Erythroblast (primary cell): ENCODE measurements around the gene CEMIP.

Experiments used
- GATA1 ChIP-seq: IDR thresholded peaks from 2 replicates; pipeline ENCODE4 v1.6.1; 2011; ENCODE audit warnings: low read depth, mild to moderate bottlenecking, control low read depth, low read length, moderate library complexity
- POLR2A ChIP-seq: IDR thresholded peaks from 2 replicates; pipeline ENCODE4 v1.6.1; 2011; ENCODE audit warnings: mild to moderate bottlenecking, low read length

GRCh38 chr15:80779658-80780415, 667 bp downstream of the CEMIP start:
- no peak for TF ChIP-seq POLR2A
- no peak for TF ChIP-seq GATA1
